HepG2 (cell line): ENCODE data around the gene C1QTNF12. TPM values are rescaled to one million over a fixed set of nuclear protein-coding genes. Genes with fewer than 3 reads are reported as not detected.

Experiments used
- ATAC-seq: fragments of 200-7000 bp; cut with Tn5 transposase; 3 replicates; pipeline ENCODE4 v1.9.1; 2020; ENCODE audit warnings: mild to moderate bottlenecking, moderate library complexity
- BruUV-seq: library from RNA; stranded (reverse); fragments of 400-500 nt; replicated peaks from 2 replicates; lab custom pipeline; 2021; lab: Mats Ljungman, UMichigan
- CTCF ChIA-PET: fragments of 300-600 bp; formaldehyde crosslinking; extraction: SDS; loops from one replicate; lab custom pipeline; 2021; ENCODE audit warnings: low total read pairs, inconsistent platforms, low intra/inter-chr PET ratio; lab: Yijun Ruan, JAX
- POLR2A ChIA-PET: fragments of 350-600 bp; sonication (Branson Sonifier 250); formaldehyde crosslinking; loops from one replicate; lab custom pipeline; 2020; ENCODE audit warnings: antibody characterized with exemption, inconsistent platforms; lab: Yijun Ruan, JAX
- DNase-seq: peaks from one replicate; pipeline ENCODE4 v3.0.0-alpha.2; 2015; ENCODE audit warnings: low spot score
- FAIRE-seq: peaks from 3 replicates; lab custom pipeline; 2011; peaks lifted over from hg19 to GRCh38; lab: Jason Lieb, UNC
- H2AFZ ChIP-seq: one replicate; pipeline ENCODE4 v1.6.1; 2011; ENCODE audit warnings: low read length, inconsistent platforms
- H3K27ac ChIP-seq: fragments of 300-600 bp; 3 replicates; pipeline ENCODE4 v1.8.0; 2011; ENCODE audit warnings: mixed run types, mild to moderate bottlenecking, mixed read lengths, low read length, inconsistent platforms; ENCODE audit not compliant: insufficient read depth; ENCODE audit errors: extremely low read length
- H3K27me3 ChIP-seq, 2 experiments: fragments of 200-600 bp in 1 of 2; 2 replicates in 1 of 2; 3 replicates in 1 of 2; pipeline versions ENCODE4 v1.6.0 to v1.8.0; 2011; ENCODE audit warnings: low read length in 2 of 2, mild to moderate bottlenecking in 2 of 2, moderate library complexity in 2 of 2, inconsistent platforms in 1 of 2; ENCODE audit not compliant: insufficient read depth in 2 of 2, control insufficient read depth in 1 of 2
- H3K36me3 ChIP-seq, 2 experiments: fragments of 200-600 bp in 1 of 2; replicated peaks in 1 of 2; 2 replicates in 1 of 2; 3 replicates in 1 of 2; pipeline versions ENCODE4 v1.5.1 to v1.8.0; 2011; ENCODE audit warnings: low read length in 2 of 2, inconsistent platforms in 1 of 2; ENCODE audit not compliant: insufficient read depth in 2 of 2, control insufficient read depth in 1 of 2
- H3K4me1 ChIP-seq: 2 replicates; pipeline ENCODE4 v1.5.1; 2012; ENCODE audit warnings: low read length, inconsistent platforms; ENCODE audit not compliant: insufficient read depth
- H3K4me2 ChIP-seq: 2 replicates; pipeline ENCODE4 v1.6.0; 2011; ENCODE audit warnings: low read depth, low read length, inconsistent platforms
- H3K4me3 ChIP-seq, 3 experiments: fragments of 200-600 bp in 1 of 3; sonication (generic), shearing (Covaris generic) in 1 of 3; replicated peaks in 1 of 3; 2 replicates each; pipeline ENCODE4 v1.5.1; 2011 to 2016; ENCODE audit warnings: low read length in 3 of 3, inconsistent platforms in 2 of 3, low read depth in 2 of 3, mild to moderate bottlenecking in 2 of 3, control low read depth in 1 of 3, mixed read lengths in 1 of 3; ENCODE audit not compliant: insufficient read depth in 1 of 3
- H3K79me2 ChIP-seq: one replicate; pipeline ENCODE4 v1.6.1; 2011; ENCODE audit warnings: low read length, inconsistent platforms; ENCODE audit not compliant: insufficient read depth
- H3K9ac ChIP-seq: 2 replicates; pipeline ENCODE4 v1.6.0; 2011; ENCODE audit warnings: mild to moderate bottlenecking, low read depth, low read length, inconsistent platforms; ENCODE audit not compliant: insufficient read depth
- H3K9me3 ChIP-seq: 2 replicates; pipeline ENCODE4 v1.5.1; 2012; ENCODE audit warnings: mild to moderate bottlenecking, low read length
- H4K20me1 ChIP-seq: 2 replicates; pipeline ENCODE4 v1.6.0; 2011; ENCODE audit warnings: inconsistent platforms, mild to moderate bottlenecking, low read length, moderate library complexity; ENCODE audit not compliant: insufficient read depth
- AGO1 ChIP-seq: fragments of 200-400 bp; formaldehyde crosslinking; IDR thresholded peaks from 2 replicates; pipeline ENCODE4 v1.6.1; 2017; ENCODE audit warnings: mild to moderate bottlenecking, low read depth, low read length, moderate library complexity; ENCODE audit not compliant: poor library complexity, severe bottlenecking
- PCBP1 ChIP-seq: fragments of 200-400 bp; formaldehyde crosslinking; IDR thresholded peaks from 2 replicates; pipeline ENCODE4 v1.6.1; 2017; ENCODE audit warnings: mild to moderate bottlenecking, low read depth, low read length, borderline replicate concordance
- TCF12 ChIP-seq, 2 experiments: fragments of 450-650 bp in 1 of 2; sonication (generic) in 1 of 2; formaldehyde crosslinking in 1 of 2; IDR thresholded peaks; 2 replicates each; pipeline versions ENCODE4 v1.6.1 to v1.8.0; 2017 to 2022; ENCODE audit warnings: antibody characterized with exemption in 1 of 2, mild to moderate bottlenecking in 1 of 2, missing genetic modification reagents in 1 of 2, moderate library complexity in 1 of 2
- ZNF629 ChIP-seq: sonication (generic); formaldehyde crosslinking; conservative IDR thresholded peaks from 2 replicates; pipeline ENCODE4 v1.5.0; 2020; ENCODE audit warnings: missing genetic modification reagents
- WGBS: methylation state at CpG from one replicate; pipeline ENCODE4 v1.1.6; 2017; ENCODE audit warnings: low lambda C conversion rate; 5-methylcytosine and 5-hydroxymethylcytosine counted together
- in situ Hi-C: cut with HindIII; loops from 2 replicates; pipeline ENCODE4 v1.10.0; 2017; ENCODE audit warnings: low pct_unique_long_range_greater_than_20kb; ENCODE audit not compliant: extremely low pct_ligation_motif_present
- intact Hi-C: fragments of 100-400 bp; cut with micrococcal nuclease; formaldehyde crosslinking; loops from one replicate; pipeline ENCODE4 v1.10.0; 2022; ENCODE audit not compliant: unreplicated experiment
- polyA plus RNA-seq, 8 experiments: library from polyadenylated mRNA; depleted of rRNA in 3 of 8; stranded (reverse) in 7 of 8; unstranded in 1 of 8; fragments of >200 nt; fragmentation: Illumina TruSeq in 4 of 8; extraction: Trizol in 4 of 8; gene quantifications; 2 replicates each; pipeline versions ENCODE4 v1.2.1 to v1.2.3, GENCODE V29; 2011 to 2016; ENCODE audit warnings: low read depth in 4 of 8, missing spikeins in 1 of 8, mixed read lengths in 1 of 8; ENCODE audit not compliant: insufficient read depth in 1 of 8
- total RNA-seq, 5 experiments: library from RNA; depleted of rRNA; stranded (reverse); fragments of >200 nt; fragmentation: Illumina TruSeq; extraction: Trizol; gene quantifications; 2 replicates each; pipeline ENCODE4 v1.2.3, GENCODE V29; 2016; ENCODE audit warnings: low read depth in 1 of 5
- TF ChIP-seq, protein P1 (sequence below): sonication (generic); formaldehyde crosslinking; IDR thresholded peaks from 2 replicates; pipeline ENCODE4 v1.5.0; 2020; ENCODE audit warnings: mild to moderate bottlenecking, missing genetic modification reagents

The C1QTNF12 gene
- total and polyA plus RNA-seq, 2 of the 13 experiments (the other 11 are each of a cell fraction or from before 2014, with no cell fraction given), result 0.18 to 0.64 TPM

DNA sequence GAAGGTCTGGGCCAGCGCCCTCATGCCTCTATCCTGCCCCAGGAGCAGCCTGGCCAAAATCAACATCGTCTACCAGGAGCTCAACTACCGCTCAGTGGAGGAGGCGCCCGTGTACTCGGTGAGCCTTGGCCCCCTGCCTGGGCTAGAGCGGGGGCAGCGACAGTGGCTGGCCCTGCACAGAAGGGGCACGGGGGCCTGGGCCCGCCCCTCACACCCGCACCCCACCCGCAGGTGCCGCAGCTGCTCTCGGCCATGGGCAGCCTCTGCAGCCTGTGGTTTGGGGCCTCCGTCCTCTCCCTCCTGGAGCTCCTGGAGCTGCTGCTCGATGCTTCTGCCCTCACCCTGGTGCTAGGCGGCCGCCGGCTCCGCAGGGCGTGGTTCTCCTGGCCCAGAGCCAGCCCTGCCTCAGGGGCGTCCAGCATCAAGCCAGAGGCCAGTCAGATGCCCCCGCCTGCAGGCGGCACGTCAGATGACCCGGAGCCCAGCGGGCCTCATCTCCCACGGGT lies 44.6 kb upstream of the C1QTNF12 start:
- no peak for DNase-seq
- ChIA-PET POLR2A (interaction anchor here (1.0 to 2.0 kb wide), 4 partner anchors 9 to 168 kb away, joined by 5 to 6 read pairs (median 6); partner anchors contain the start of gene UBE2J2), CTCF (interaction anchor here (1.5 kb wide), 1 partner anchor 169 kb away, joined by 4 read pairs; no protein-coding TSS in a partner anchor)
- in situ Hi-C loops, result no loop called here
- no peak overlapping the region for H3K9ac ChIP-seq
- no peak overlapping the region for H3K27ac ChIP-seq
- peaks cover 18% of the 10 kb centered on the region for H3K4me1 ChIP-seq
- 88% methylated on average over 7 of the region's 28 CpGs for WGBS
- H3K27me3 ChIP-seq, result no peaks in the 10 kb centered on the region
- ATAC-seq, result peak; percentile 3; the same call in 2 of the 3 replicates
- H2AFZ ChIP-seq, result no peak overlapping the region
- TF ChIP-seq, protein P1, sequence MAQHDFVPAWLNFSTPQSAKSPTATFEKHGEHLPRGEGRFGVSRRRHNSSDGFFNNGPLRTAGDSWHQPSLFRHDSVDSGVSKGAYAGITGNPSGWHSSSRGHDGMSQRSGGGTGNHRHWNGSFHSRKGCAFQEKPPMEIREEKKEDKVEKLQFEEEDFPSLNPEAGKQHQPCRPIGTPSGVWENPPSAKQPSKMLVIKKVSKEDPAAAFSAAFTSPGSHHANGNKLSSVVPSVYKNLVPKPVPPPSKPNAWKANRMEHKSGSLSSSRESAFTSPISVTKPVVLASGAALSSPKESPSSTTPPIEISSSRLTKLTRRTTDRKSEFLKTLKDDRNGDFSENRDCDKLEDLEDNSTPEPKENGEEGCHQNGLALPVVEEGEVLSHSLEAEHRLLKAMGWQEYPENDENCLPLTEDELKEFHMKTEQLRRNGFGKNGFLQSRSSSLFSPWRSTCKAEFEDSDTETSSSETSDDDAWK (CRISPR knock-in tag), result no peak
- TF ChIP-seq ZNF629 (CRISPR knock-in tag), result no peak
- peak; percentile 93 for TF ChIP-seq AGO1
- TF ChIP-seq TCF12 (IDR thresholded peaks at IDR 0.05), result no peak
- 0 out of 2 replicates have a peak, but pooled peaks have one; percentile 5 for TF ChIP-seq TCF12 (CRISPR knock-in tag; IDR thresholded peaks at IDR 0.05)
- no peak for TF ChIP-seq PCBP1
- TF ChIP-seq, all 625 proteins: peak for 2
- no peaks in the 10 kb centered on the region; a peak in 1 of 5 replicates for H3K36me3 ChIP-seq
- intact Hi-C loops, result loop anchor here (5.0 kb wide), 1 partner anchor 169 kb away; no protein-coding TSS in a partner anchor
- H3K79me2 ChIP-seq, result no peaks in the 10 kb centered on the region
- no peaks in the 10 kb centered on the region for H3K9me3 ChIP-seq
- FAIRE-seq, result no peak
- no TSS peak for BruUV-seq
- no peak overlapping the region for H3K4me3 ChIP-seq
- no peak overlapping the region for H3K4me2 ChIP-seq
- H4K20me1 ChIP-seq, result no peaks in the 10 kb centered on the region
